GM23338 (cell line): Measurements from ENCODE around the gene RAB40C. TPM values are rescaled to one million over a fixed set of nuclear protein-coding genes. Genes with fewer than 3 reads are reported as not detected.

Source experiments
- ATAC-seq: fragments of 200-7000 bp; cut with Tn5 transposase; 3 replicates; pipeline ENCODE4 v1.9.1; 2020
- DNase-seq: peaks from one replicate; pipeline ENCODE4 v3.0.0-alpha.2; 2015; ENCODE audit warnings: low spot score
- H2AFZ ChIP-seq: fragments of 200-600 bp; sonication (generic); 2 replicates; pipeline ENCODE4 v1.8.0; 2016; ENCODE audit warnings: antibody characterized with exemption, mild to moderate bottlenecking, moderate library complexity
- H3F3A ChIP-seq: fragments of 200-600 bp; sonication (generic); replicated peaks from 2 replicates; pipeline ENCODE4 v1.8.0; 2017; ENCODE audit warnings: antibody characterized with exemption, mixed run types, low read depth
- H3K27ac ChIP-seq: fragments of 200-600 bp; sonication (generic); 2 replicates; pipeline ENCODE4 v1.6.1; 2016; ENCODE audit warnings: low read depth
- H3K27me3 ChIP-seq: fragments of 200-600 bp; sonication (generic); 2 replicates; pipeline ENCODE4 v1.8.0; 2016; ENCODE audit warnings: mild to moderate bottlenecking, mixed run types, moderate library complexity; ENCODE audit not compliant: insufficient read depth
- H3K36me3 ChIP-seq: fragments of 200-600 bp; sonication (generic); 2 replicates; pipeline ENCODE4 v1.8.0; 2016; ENCODE audit warnings: mild to moderate bottlenecking; ENCODE audit not compliant: insufficient read depth
- H3K4me1 ChIP-seq: fragments of 200-600 bp; sonication (generic); 2 replicates; pipeline ENCODE4 v1.8.0; 2016; ENCODE audit warnings: mild to moderate bottlenecking, moderate library complexity; ENCODE audit not compliant: insufficient read depth
- H3K4me2 ChIP-seq: fragments of 200-600 bp; sonication (generic); 2 replicates; pipeline ENCODE4 v1.7.1; 2017; ENCODE audit warnings: mixed run types
- H3K4me3 ChIP-seq: fragments of 200-600 bp; sonication (generic); 2 replicates; pipeline ENCODE4 v1.6.1; 2016; ENCODE audit warnings: mixed run types
- H3K79me2 ChIP-seq: fragments of 200-600 bp; sonication (generic); replicated peaks from 2 replicates; pipeline ENCODE4 v1.8.0; 2017; ENCODE audit warnings: mild to moderate bottlenecking; ENCODE audit not compliant: insufficient read depth
- H3K9me2 ChIP-seq: fragments of 200-600 bp; sonication (generic); 2 replicates; pipeline ENCODE4 v1.8.0; 2017; ENCODE audit not compliant: insufficient read depth
- H4K20me1 ChIP-seq: fragments of 200-600 bp; sonication (generic); replicated peaks from 2 replicates; pipeline ENCODE4 v1.8.0; 2017; ENCODE audit warnings: mild to moderate bottlenecking; ENCODE audit not compliant: insufficient read depth
- H3K27ac Mint-ChIP-seq: 2 replicates; pipeline ENCODE4 v1.8.0; 2020; ENCODE audit warnings: inconsistent platforms, mild to moderate bottlenecking, moderate library complexity, mixed read lengths
- H3K27me3 Mint-ChIP-seq: 3 replicates; pipeline ENCODE4 v1.8.0; 2022; ENCODE audit warnings: low read depth, mild to moderate bottlenecking, moderate library complexity, mixed read lengths, inconsistent platforms; ENCODE audit not compliant: insufficient read depth, poor library complexity
- H3K36me3 Mint-ChIP-seq: 3 replicates; pipeline ENCODE4 v1.8.0; 2021; ENCODE audit warnings: low read depth, mild to moderate bottlenecking, inconsistent platforms, moderate library complexity, mixed read lengths
- H3K4me1 Mint-ChIP-seq: 3 replicates; pipeline ENCODE4 v1.8.0; 2020; ENCODE audit warnings: mild to moderate bottlenecking, inconsistent platforms, mixed read lengths
- H3K4me3 Mint-ChIP-seq: 3 replicates; pipeline ENCODE4 v1.8.0; 2021; ENCODE audit warnings: moderate library complexity, mild to moderate bottlenecking, inconsistent platforms, mixed read lengths
- H3K9me3 Mint-ChIP-seq: 3 replicates; pipeline ENCODE4 v1.8.0; 2020; ENCODE audit warnings: moderate library complexity, mild to moderate bottlenecking, inconsistent platforms, mixed read lengths
- CREB1 ChIP-seq: fragments of 250-450 bp; sonication (Bioruptor Pico); IDR thresholded peaks from 2 replicates; pipeline ENCODE4 v1.5.0; 2020; ENCODE audit warnings: low read depth, mild to moderate bottlenecking, moderate library complexity
- CTCF ChIP-seq, 2 experiments: fragments of 200-600 bp in 1 of 2; sonication (generic) in 1 of 2; conservative IDR thresholded peaks; 2 replicates each; pipeline versions ENCODE4 v1.5.1 to v1.6.1; 2016 to 2017; ENCODE audit warnings: antibody characterized with exemption in 2 of 2, low read depth in 2 of 2, mild to moderate bottlenecking in 2 of 2, moderate library complexity in 1 of 2
- ETS1 ChIP-seq: IDR thresholded peaks from 2 replicates; pipeline ENCODE4 v1.6.1; 2016; ENCODE audit warnings: antibody characterized with exemption
- EZH2 ChIP-seq: fragments of 200-600 bp; sonication (generic); IDR thresholded peaks from one replicate; pipeline ENCODE4 v1.8.0; 2017; ENCODE audit warnings: antibody characterized with exemption, mild to moderate bottlenecking, low read depth; ENCODE audit not compliant: unreplicated experiment
- EZH2phosphoT487 ChIP-seq: fragments of 200-600 bp; sonication (generic); IDR thresholded peaks from one replicate; pipeline ENCODE4 v1.8.1; 2018; ENCODE audit warnings: antibody characterized with exemption; ENCODE audit not compliant: unreplicated experiment
- JUNB ChIP-seq: IDR thresholded peaks from one replicate; pipeline ENCODE4 v1.6.1; 2016; ENCODE audit warnings: antibody characterized with exemption; ENCODE audit not compliant: unreplicated experiment
- NANOG ChIP-seq: IDR thresholded peaks from 2 replicates; pipeline ENCODE4 v1.6.1; 2016; ENCODE audit warnings: antibody characterized with exemption, borderline replicate concordance
- POLR2AphosphoS5 ChIP-seq: IDR thresholded peaks from 2 replicates; pipeline ENCODE4 v1.6.1; 2016; ENCODE audit warnings: antibody characterized with exemption, low read depth
- REST ChIP-seq: IDR thresholded peaks from one replicate; pipeline ENCODE4 v1.6.1; 2018; ENCODE audit warnings: antibody characterized with exemption; ENCODE audit not compliant: unreplicated experiment
- STAT1 ChIP-seq: IDR thresholded peaks from one replicate; pipeline ENCODE4 v1.6.1; 2016; ENCODE audit warnings: antibody characterized with exemption; ENCODE audit not compliant: unreplicated experiment
- ZNF114 ChIP-seq: fragments of 250-450 bp; sonication (Bioruptor Pico); IDR thresholded peaks from 2 replicates; pipeline ENCODE4 v1.5.0; 2020; ENCODE audit warnings: mild to moderate bottlenecking, moderate library complexity
- ZNF331 ChIP-seq: fragments of 250-450 bp; sonication (Bioruptor Pico); IDR thresholded peaks from 2 replicates; pipeline ENCODE4 v1.5.0; 2020; ENCODE audit warnings: low read depth, mild to moderate bottlenecking, moderate library complexity
- polyA plus RNA-seq: library from polyadenylated mRNA; unstranded; fragments of >200 nt; fragmentation: Nextera tagmentation; extraction: Ambion mirVana; gene quantifications from 2 replicates; pipeline ENCODE4 v1.2.1, GENCODE V29; 2016
- total RNA-seq: library from RNA; depleted of rRNA; stranded (reverse); fragments of >200 nt; shearing (Covaris generic); gene quantifications from 2 replicates; pipeline ENCODE4 v1.2.3, GENCODE V29; 2014
- TF ChIP-seq, protein P1 (sequence below): fragments of 250-450 bp; sonication (Bioruptor Pico); IDR thresholded peaks from 2 replicates; pipeline ENCODE4 v1.5.0; 2020; ENCODE audit warnings: mild to moderate bottlenecking, moderate library complexity

RAB40C gene
- total and polyA plus RNA-seq, 2 experiments from 2014 or later, result 11.2 to 24.6 TPM

DNA sequence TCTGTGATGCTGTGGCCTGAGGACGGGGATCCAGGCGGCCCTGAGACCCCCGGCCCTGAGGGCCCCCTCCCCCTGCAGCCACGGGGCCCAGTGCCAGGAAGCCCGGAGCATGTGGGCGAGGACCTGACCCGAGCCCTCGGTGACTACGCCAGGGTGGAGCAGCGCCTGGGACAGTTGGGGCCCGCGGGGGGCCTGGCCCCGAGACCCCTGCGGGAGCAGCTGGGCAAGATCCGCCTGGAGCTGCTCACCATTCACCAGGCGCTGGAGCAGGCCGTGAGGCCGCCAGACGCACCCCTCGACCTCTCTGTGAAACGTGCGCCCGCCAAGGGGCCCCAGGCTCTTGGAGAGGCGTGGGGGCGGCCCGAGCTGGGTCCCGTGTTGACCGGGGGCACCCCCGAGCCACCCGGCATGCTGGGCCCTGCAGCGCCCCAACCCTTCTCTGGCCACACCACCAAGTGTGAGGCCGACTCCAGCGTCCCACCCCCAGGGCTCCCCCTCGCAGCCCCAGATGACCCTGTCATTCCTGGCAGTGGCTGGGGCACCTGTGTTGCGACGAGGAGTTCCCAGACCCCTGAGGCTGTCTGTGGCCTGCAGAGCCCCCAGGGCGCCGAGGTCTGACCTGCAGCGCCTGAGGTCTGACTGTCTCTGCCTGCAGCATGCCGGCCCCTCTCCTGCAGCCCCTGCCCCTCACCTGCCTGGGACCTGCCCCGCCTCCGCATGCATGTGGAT is 25.0 kb upstream of the RAB40C start:
- no peaks in the 10 kb centered on the region for H3K9me2 ChIP-seq
- Mint-ChIP-seq H3K4me3 (no peak overlapping the region), H3K4me1 (peaks cover 4% of the 10 kb centered on the region; the same call in 1 of the 3 replicates), H3K27me3 (peaks cover 6% of the 10 kb centered on the region), H3K36me3 (no peaks in the 10 kb centered on the region), H3K27ac (no peak overlapping the region), H3K9me3 (no peaks in the 10 kb centered on the region)
- H3K36me3 ChIP-seq, result no peaks in the 10 kb centered on the region
- no peak overlapping the region for H3K27ac ChIP-seq
- no peak overlapping the region for H3K4me2 ChIP-seq
- no peak for ATAC-seq
- H3K27me3 ChIP-seq, result peaks cover 17% of the 10 kb centered on the region
- H3K4me1 ChIP-seq, result peaks cover 17% of the 10 kb centered on the region
- 0 out of 2 replicates have a peak, but pooled peaks cover 8% of the 10 kb centered on the region for H3F3A ChIP-seq
- no peak overlapping the region for H2AFZ ChIP-seq
- no peak for DNase-seq
- no peak overlapping the region for H3K4me3 ChIP-seq
- H3K79me2 ChIP-seq, result no peaks in the 10 kb centered on the region
- H4K20me1 ChIP-seq, result no peaks in the 10 kb centered on the region
- TF ChIP-seq ZNF114 (CRISPR knock-in tag) (no peak), ZNF331 (CRISPR knock-in tag) (no peak), CREB1 (CRISPR knock-in tag) (no peak), STAT1 (no peak), EZH2phosphoT487 (no peak), JUNB (no peak), POLR2AphosphoS5 (no peak), NANOG (no peak), EZH2 (no peak), CTCF (conservative IDR thresholded peaks at IDR 0.05; ENCODE audit: low read depth in 2 of 2) (no peak), ETS1 (no peak), REST (no peak)
- TF ChIP-seq, protein P1, sequence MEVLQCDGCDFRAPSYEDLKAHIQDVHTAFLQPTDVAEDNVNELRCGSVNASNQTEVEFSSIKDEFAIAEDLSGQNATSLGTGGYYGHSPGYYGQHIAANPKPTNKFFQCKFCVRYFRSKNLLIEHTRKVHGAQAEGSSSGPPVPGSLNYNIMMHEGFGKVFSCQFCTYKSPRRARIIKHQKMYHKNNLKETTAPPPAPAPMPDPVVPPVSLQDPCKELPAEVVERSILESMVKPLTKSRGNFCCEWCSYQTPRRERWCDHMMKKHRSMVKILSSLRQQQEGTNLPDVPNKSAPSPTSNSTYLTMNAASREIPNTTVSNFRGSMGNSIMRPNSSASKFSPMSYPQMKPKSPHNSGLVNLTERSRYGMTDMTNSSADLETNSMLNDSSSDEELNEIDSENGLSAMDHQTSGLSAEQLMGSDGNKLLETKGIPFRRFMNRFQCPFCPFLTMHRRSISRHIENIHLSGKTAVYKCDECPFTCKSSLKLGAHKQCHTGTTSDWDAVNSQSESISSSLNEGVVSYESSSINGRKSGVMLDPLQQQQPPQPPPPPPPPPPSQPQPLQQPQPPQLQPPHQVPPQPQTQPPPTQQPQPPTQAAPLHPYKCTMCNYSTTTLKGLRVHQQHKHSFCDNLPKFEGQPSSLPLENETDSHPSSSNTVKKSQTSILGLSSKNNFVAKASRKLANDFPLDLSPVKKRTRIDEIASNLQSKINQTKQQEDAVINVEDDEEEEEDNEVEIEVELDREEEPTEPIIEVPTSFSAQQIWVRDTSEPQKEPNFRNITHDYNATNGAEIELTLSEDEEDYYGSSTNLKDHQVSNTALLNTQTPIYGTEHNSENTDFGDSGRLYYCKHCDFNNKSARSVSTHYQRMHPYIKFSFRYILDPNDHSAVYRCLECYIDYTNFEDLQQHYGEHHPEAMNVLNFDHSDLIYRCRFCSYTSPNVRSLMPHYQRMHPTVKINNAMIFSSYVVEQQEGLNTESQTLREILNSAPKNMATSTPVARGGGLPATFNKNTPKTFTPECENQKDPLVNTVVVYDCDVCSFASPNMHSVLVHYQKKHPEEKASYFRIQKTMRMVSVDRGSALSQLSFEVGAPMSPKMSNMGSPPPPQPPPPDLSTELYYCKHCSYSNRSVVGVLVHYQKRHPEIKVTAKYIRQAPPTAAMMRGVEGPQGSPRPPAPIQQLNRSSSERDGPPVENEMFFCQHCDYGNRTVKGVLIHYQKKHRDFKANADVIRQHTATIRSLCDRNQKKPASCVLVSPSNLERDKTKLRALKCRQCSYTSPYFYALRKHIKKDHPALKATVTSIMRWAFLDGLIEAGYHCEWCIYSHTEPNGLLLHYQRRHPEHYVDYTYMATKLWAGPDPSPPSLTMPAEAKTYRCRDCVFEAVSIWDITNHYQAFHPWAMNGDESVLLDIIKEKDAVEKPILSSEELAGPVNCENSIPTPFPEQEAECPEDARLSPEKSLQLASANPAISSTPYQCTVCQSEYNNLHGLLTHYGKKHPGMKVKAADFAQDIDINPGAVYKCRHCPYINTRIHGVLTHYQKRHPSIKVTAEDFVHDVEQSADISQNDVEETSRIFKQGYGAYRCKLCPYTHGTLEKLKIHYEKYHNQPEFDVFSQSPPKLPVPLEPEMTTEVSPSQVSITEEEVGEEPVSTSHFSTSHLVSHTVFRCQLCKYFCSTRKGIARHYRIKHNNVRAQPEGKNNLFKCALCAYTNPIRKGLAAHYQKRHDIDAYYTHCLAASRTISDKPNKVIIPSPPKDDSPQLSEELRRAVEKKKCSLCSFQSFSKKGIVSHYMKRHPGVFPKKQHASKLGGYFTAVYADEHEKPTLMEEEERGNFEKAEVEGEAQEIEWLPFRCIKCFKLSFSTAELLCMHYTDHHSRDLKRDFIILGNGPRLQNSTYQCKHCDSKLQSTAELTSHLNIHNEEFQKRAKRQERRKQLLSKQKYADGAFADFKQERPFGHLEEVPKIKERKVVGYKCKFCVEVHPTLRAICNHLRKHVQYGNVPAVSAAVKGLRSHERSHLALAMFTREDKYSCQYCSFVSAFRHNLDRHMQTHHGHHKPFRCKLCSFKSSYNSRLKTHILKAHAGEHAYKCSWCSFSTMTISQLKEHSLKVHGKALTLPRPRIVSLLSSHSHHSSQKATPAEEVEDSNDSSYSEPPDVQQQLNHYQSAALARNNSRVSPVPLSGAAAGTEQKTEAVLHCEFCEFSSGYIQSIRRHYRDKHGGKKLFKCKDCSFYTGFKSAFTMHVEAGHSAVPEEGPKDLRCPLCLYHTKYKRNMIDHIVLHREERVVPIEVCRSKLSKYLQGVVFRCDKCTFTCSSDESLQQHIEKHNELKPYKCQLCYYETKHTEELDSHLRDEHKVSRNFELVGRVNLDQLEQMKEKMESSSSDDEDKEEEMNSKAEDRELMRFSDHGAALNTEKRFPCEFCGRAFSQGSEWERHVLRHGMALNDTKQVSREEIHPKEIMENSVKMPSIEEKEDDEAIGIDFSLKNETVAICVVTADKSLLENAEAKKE (CRISPR knock-in tag), result no peak
